CD14-positive monocyte (primary cell): ENCODE results near the gene PARP2. TPM values are rescaled to one million over a fixed set of nuclear protein-coding genes. Genes with fewer than 3 reads are reported as not detected.

ENCODE experiments used
- DNase-seq, 3 donors: peaks; one replicate each; pipeline ENCODE4 v3.0.0-alpha.2; 2011 to 2022
- H2AFZ ChIP-seq: 2 replicates; pipeline ENCODE4 v1.6.0; 2012; ENCODE audit warnings: mild to moderate bottlenecking, low read depth, low read length, inconsistent platforms; ENCODE audit not compliant: insufficient read depth, poor library complexity, severe bottlenecking
- H3K27ac ChIP-seq, 2 donors: 1 replicate in 1 of 2; 2 replicates in 1 of 2; pipeline ENCODE4 v1.5.1; 2012 to 2013; ENCODE audit warnings: low read length in 2 of 2, control low read depth in 1 of 2, inconsistent platforms in 1 of 2, low read depth in 1 of 2, mild to moderate bottlenecking in 1 of 2
- H3K27me3 ChIP-seq, 2 donors: one replicate each; pipeline versions ENCODE4 v1.6.0 to v1.6.1; 2011 to 2013; ENCODE audit warnings: low read length in 2 of 2; ENCODE audit not compliant: control insufficient read depth in 2 of 2, insufficient read depth in 2 of 2
- H3K36me3 ChIP-seq, 2 donors: replicated peaks in 1 of 2; 1 replicate in 1 of 2; 2 replicates in 1 of 2; pipeline versions ENCODE4 v1.5.1 to v1.6.1; 2012 to 2013; ENCODE audit warnings: low read length in 2 of 2, control low read depth in 1 of 2, inconsistent platforms in 1 of 2, mild to moderate bottlenecking in 1 of 2; ENCODE audit not compliant: insufficient read depth in 2 of 2, control insufficient read depth in 1 of 2
- H3K4me1 ChIP-seq, 2 donors: 1 replicate in 1 of 2; 2 replicates in 1 of 2; pipeline versions ENCODE4 v1.5.1 to v1.6.1; 2012 to 2013; ENCODE audit warnings: low read length in 2 of 2, control low read depth in 1 of 2, inconsistent platforms in 1 of 2, mild to moderate bottlenecking in 1 of 2, moderate library complexity in 1 of 2; ENCODE audit not compliant: insufficient read depth in 2 of 2, control insufficient read depth in 1 of 2
- H3K4me2 ChIP-seq: replicated peaks from 2 replicates; pipeline ENCODE3; 2012; ENCODE audit warnings: low read length, moderate library complexity, mild to moderate bottlenecking; ENCODE audit not compliant: poor library complexity, severe bottlenecking; ENCODE audit errors: extremely low read depth
- H3K4me3 ChIP-seq, 3 experiments: fragments of 200-600 bp in 1 of 3; sonication (generic) in 1 of 3; replicated peaks in 1 of 3; 1 replicate in 2 of 3; 2 replicates in 1 of 3; pipeline ENCODE4 v1.5.1; 2011 to 2013; ENCODE audit warnings: low read length in 3 of 3, mild to moderate bottlenecking in 3 of 3, control low read depth in 2 of 3, low read depth in 2 of 3, inconsistent platforms in 1 of 3, moderate library complexity in 1 of 3
- H3K79me2 ChIP-seq: 2 replicates; pipeline ENCODE4 v1.6.0; 2012; ENCODE audit warnings: mild to moderate bottlenecking, control low read depth, inconsistent platforms, low read length, moderate library complexity; ENCODE audit not compliant: insufficient read depth
- H3K9ac ChIP-seq: 2 replicates; pipeline ENCODE4 v1.6.0; 2017; ENCODE audit warnings: low read length, mild to moderate bottlenecking; ENCODE audit not compliant: insufficient read depth, poor library complexity, severe bottlenecking
- H3K9me3 ChIP-seq, 2 donors: replicated peaks in 1 of 2; 1 replicate in 1 of 2; 2 replicates in 1 of 2; pipeline versions ENCODE4 v1.5.1 to v1.6.1; 2012 to 2013; ENCODE audit warnings: low read length in 2 of 2, control low read depth in 1 of 2; ENCODE audit not compliant: control insufficient read depth in 1 of 2, insufficient read depth in 1 of 2
- H4K20me1 ChIP-seq: 2 replicates; pipeline ENCODE4 v1.6.0; 2012; ENCODE audit warnings: mild to moderate bottlenecking, low read length, control low read depth, moderate library complexity; ENCODE audit not compliant: insufficient read depth
- H3K27ac Mint-ChIP-seq, 7 donors: one replicate each; pipeline ENCODE4 v1.8.0; 2020; ENCODE audit warnings: mild to moderate bottlenecking in 7 of 7, mixed read lengths in 7 of 7, moderate library complexity in 6 of 7, inconsistent platforms in 2 of 7
- H3K27me3 Mint-ChIP-seq, 3 donors: one replicate each; pipeline ENCODE4 v1.8.0; 2021 to 2022; ENCODE audit warnings: low read depth in 3 of 3, mild to moderate bottlenecking in 3 of 3, mixed read lengths in 3 of 3, moderate library complexity in 3 of 3, inconsistent platforms in 1 of 3
- H3K36me3 Mint-ChIP-seq, 2 donors: one replicate each; pipeline ENCODE4 v1.8.0; 2020; ENCODE audit warnings: mixed read lengths in 2 of 2, inconsistent platforms in 1 of 2, mild to moderate bottlenecking in 1 of 2
- H3K4me1 Mint-ChIP-seq: one replicate; pipeline ENCODE4 v1.8.0; 2020; ENCODE audit warnings: mild to moderate bottlenecking, mixed read lengths
- H3K4me3 Mint-ChIP-seq, 2 donors: one replicate each; pipeline ENCODE4 v1.8.0; 2020; ENCODE audit warnings: mild to moderate bottlenecking in 2 of 2, mixed read lengths in 2 of 2, moderate library complexity in 1 of 2
- H3K9me3 Mint-ChIP-seq, 7 donors: one replicate each; pipeline ENCODE4 v1.8.0; 2020 to 2022; ENCODE audit warnings: mixed read lengths in 7 of 7, mild to moderate bottlenecking in 6 of 7, moderate library complexity in 6 of 7, inconsistent platforms in 2 of 7
- WGBS: methylation state at CpG from one replicate; pipeline ENCODE4 v1.1.5; 2013; ENCODE audit warnings: missing lambda C conversion rate; ENCODE audit not compliant: insufficient coverage; 5-methylcytosine and 5-hydroxymethylcytosine counted together
- intact Hi-C, 2 donors: fragments of 100-400 bp; cut with micrococcal nuclease; formaldehyde crosslinking; loops; one replicate each; pipeline versions ENCODE4 v1.15.0 to v1.15.1; 2023
- polyA plus RNA-seq, 3 donors: library from polyadenylated mRNA; depleted of rRNA in 1 of 3; unstranded in 2 of 3; stranded (reverse) in 1 of 3; fragments of 300-500 nt in 2 of 3; fragments of >200 nt in 1 of 3; fragmentation: Illumina TruSeq in 2 of 3; gene quantifications; 1 replicate in 2 of 3; 2 replicates in 1 of 3; pipeline ENCODE4 v1.2.3, GENCODE V29; 2012 to 2021
- TF ChIP-seq, protein P1 (sequence below): fragments of 200-600 bp; IDR thresholded peaks from one replicate; pipeline ENCODE4 v1.8.0; 2022; ENCODE audit warnings: antibody characterized with exemption, mild to moderate bottlenecking

The PARP2 gene
- polyA plus RNA-seq, 3 donors: 1.8 to 7.3 (median 3.9) TPM

DNA sequence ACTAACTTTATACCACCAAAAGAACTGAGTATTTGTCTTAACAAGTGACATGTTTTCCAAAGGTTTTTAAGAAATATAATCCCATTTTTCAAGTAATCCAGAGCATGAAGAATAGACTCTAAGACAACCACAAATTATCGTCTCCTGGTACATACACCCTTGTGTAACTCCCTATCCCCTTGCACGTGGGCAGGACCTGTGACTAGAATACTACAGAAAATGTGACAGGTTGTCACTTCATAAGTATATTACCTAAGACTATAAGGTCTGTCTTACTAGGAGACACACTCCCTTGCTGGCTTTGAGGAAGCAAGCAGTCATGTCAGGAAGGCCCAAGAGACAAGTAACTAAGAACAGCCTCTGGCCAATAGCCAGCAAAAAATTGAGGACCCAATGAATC lies 29.4 kb upstream of the PARP2 start:
- peaks cover 47 to 63% of the 10 kb centered on the region in 2 donors for H3K36me3 Mint-ChIP-seq
- Histone ChIP-seq H3K4me1 (no peaks in the 10 kb centered on the region), H3K4me3 (no peak overlapping the region), H3K79me2 (no peaks in the 10 kb centered on the region), H3K9ac (no peak overlapping the region), H3K9me3 (no peaks in the 10 kb centered on the region), H3K4me2 (no peak overlapping the region), H2AFZ (no peak overlapping the region), H3K27ac (no peak overlapping the region), H4K20me1 (no peaks in the 10 kb centered on the region), H3K36me3 (peaks cover 42 to 56% of the 10 kb centered on the region in 2 donors), H3K27me3 (no peaks in the 10 kb centered on the region)
- no peaks in the 10 kb centered on the region for H3K4me1 Mint-ChIP-seq
- H3K27ac Mint-ChIP-seq: no peak overlapping the region
- no CpG with 5 or more reads among the region's 2 CpGs for WGBS
- peaks cover 0 to 3% (median 0%) of the 10 kb centered on the region in 7 donors for H3K9me3 Mint-ChIP-seq
- no peak for DNase-seq
- TF ChIP-seq, protein P1, sequence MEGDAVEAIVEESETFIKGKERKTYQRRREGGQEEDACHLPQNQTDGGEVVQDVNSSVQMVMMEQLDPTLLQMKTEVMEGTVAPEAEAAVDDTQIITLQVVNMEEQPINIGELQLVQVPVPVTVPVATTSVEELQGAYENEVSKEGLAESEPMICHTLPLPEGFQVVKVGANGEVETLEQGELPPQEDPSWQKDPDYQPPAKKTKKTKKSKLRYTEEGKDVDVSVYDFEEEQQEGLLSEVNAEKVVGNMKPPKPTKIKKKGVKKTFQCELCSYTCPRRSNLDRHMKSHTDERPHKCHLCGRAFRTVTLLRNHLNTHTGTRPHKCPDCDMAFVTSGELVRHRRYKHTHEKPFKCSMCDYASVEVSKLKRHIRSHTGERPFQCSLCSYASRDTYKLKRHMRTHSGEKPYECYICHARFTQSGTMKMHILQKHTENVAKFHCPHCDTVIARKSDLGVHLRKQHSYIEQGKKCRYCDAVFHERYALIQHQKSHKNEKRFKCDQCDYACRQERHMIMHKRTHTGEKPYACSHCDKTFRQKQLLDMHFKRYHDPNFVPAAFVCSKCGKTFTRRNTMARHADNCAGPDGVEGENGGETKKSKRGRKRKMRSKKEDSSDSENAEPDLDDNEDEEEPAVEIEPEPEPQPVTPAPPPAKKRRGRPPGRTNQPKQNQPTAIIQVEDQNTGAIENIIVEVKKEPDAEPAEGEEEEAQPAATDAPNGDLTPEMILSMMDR: no peak
- no peak overlapping the region for H3K4me3 Mint-ChIP-seq
- intact Hi-C loops: no loop called here
- no peaks in the 10 kb centered on the region for H3K27me3 Mint-ChIP-seq

DNA sequence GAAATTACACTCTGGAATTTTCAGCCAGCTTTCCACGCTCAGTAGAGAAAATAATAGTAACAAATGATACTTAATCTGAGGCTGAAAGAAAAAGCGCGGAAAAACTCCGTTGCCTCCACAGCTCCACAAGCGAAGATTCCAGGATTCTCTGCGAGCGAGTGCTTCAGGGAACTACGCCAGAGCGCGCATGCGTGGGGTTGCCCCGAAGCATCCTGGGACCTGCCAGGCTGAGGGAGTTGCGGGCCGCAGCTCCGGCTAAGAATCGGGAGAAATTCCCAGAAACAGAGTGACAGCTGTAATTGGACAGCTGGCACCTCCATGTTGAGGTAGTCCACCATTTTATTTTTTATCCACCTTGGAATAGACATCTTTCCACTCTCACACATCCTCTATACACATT lies 25.7 kb upstream of the PARP2 start:
- Mint-ChIP-seq H3K4me3 (no peak overlapping the region), H3K27ac (peak overlapping the region in 1 of 7 donors; percentile 62), H3K4me1 (no peaks in the 10 kb centered on the region), H3K9me3 (no peaks in the 10 kb centered on the region), H3K36me3 (peaks cover 41 to 77% of the 10 kb centered on the region in 2 donors), H3K27me3 (no peaks in the 10 kb centered on the region)
- intact Hi-C loops: no loop called here
- no peak for DNase-seq
- H3K4me3 ChIP-seq: no peak overlapping the region
- no peaks in the 10 kb centered on the region for H3K27me3 ChIP-seq
- no peaks in the 10 kb centered on the region for H3K79me2 ChIP-seq
- H3K27ac ChIP-seq: no peak overlapping the region
- no peaks in the 10 kb centered on the region for H3K9me3 ChIP-seq
- peaks cover 43 to 55% of the 10 kb centered on the region in 2 donors for H3K36me3 ChIP-seq
- H3K4me2 ChIP-seq: no peak overlapping the region
- WGBS: 99% methylated on average over 15 of the region's 16 CpGs
- no peaks in the 10 kb centered on the region for H3K4me1 ChIP-seq
- TF ChIP-seq, protein P1: no peak
- H2AFZ ChIP-seq: no peak overlapping the region
- H4K20me1 ChIP-seq: no peaks in the 10 kb centered on the region
- H3K9ac ChIP-seq: no peak overlapping the region
